Glomerular visceral epithelial cell (primary cell): ENCODE measurements around the gene MACROH2A2.

ENCODE experiments used
- DNase-seq: peaks from one replicate; pipeline ENCODE4 v3.0.0-alpha.2; 2016; ENCODE audit errors: extremely low spot score

The MACROH2A2 gene

GRCh38 chr10:70130878-70131559, 78.4 kb downstream of the MACROH2A2 start:
- peak; percentile 47 for DNase-seq

- no peak for DNase-seq
Observed at GRCh38 chr10:70131560-70131937, 78.9 kb downstream of the MACROH2A2 start.

- DNase-seq = peak; percentile 77
Observed at GRCh38 chr10:70132098-70133029, 79.7 kb downstream of the MACROH2A2 start, which contains the start of gene AIFM2. TSS of gene AIFM2 (minus strand) at chr10:70132825. CDS start at chr10:70124084, 8,741 bp downstream.

- DNase-seq = no peak
Observed at GRCh38 chr10:70135046-70135445, 82.4 kb downstream of the MACROH2A2 start.

- no peak for DNase-seq
Observed at GRCh38 chr10:70135684-70136083, 83.0 kb downstream of the MACROH2A2 start.

GRCh38 chr10:70137135-70137534, 84.5 kb downstream of the MACROH2A2 start:
- no peak for DNase-seq

- DNase-seq = no peak
Observed at GRCh38 chr10:70137927-70138883, 85.6 kb downstream of the MACROH2A2 start.

- no peak for DNase-seq
Observed at GRCh38 chr10:70139151-70139996, 86.7 kb downstream of the MACROH2A2 start.

GRCh38 chr10:70139997-70140250, 87.3 kb downstream of the MACROH2A2 start:
- DNase-seq = no peak

- DNase-seq = no peak
Observed at GRCh38 chr10:70140297-70140696, 87.7 kb downstream of the MACROH2A2 start.

- DNase-seq = no peak
Observed at GRCh38 chr10:70142555-70142954, 89.9 kb downstream of the MACROH2A2 start.

- DNase-seq = no peak
Observed at GRCh38 chr10:70144372-70145110, 91.9 kb downstream of the MACROH2A2 start.

- DNase-seq = no peak
Observed at GRCh38 chr10:70145166-70145665, 92.6 kb downstream of the MACROH2A2 start.

- peak; percentile 61 for DNase-seq
Observed at GRCh38 chr10:70145666-70146488, 93.2 kb downstream of the MACROH2A2 start.

GRCh38 chr10:70146489-70147258, 94.0 kb downstream of the MACROH2A2 start, which contains the start of gene TYSND1:
TSS of gene TYSND1 (minus strand) at chr10:70146700. CDS start at chr10:70146586, 114 bp downstream.
- peak; percentile 99 for DNase-seq

- no peak for DNase-seq
Observed at GRCh38 chr10:70147259-70147625, 94.6 kb downstream of the MACROH2A2 start.

GRCh38 chr10:70148516-70148915, 95.9 kb downstream of the MACROH2A2 start:
- no peak for DNase-seq

GRCh38 chr10:70155255-70155838, 102.7 kb downstream of the MACROH2A2 start:
- DNase-seq = no peak
